Measurements from ENCODE around the gene CUTC. TPM values are rescaled to one million over a fixed set of nuclear protein-coding genes. Genes with fewer than 3 reads are reported as not detected.

The CUTC gene
- total RNA-seq, 5 donors from 2014 or later (not counting 1 experiment from before 2014, with no cell fraction given): 21.0 to 32.1 (median 29.3) TPM

- peaks cover 46% of the 10 kb centered on the region for H3K36me3 Mint-ChIP-seq
- ChIA-PET POLR2A (no interaction called here), CTCF (interaction anchor here in 1 of 2 donors (0.7 kb wide), 1 partner anchor 11 kb away, joined by 3 read pairs; no protein-coding TSS in a partner anchor)
- H3K4me3 ChIP-seq (ENCODE audit: control insufficient read depth in 1 of 2, extremely low read depth in 1 of 2, low read length in 1 of 2): no peak overlapping the region
- 89% methylated on average over 4 of the region's 5 CpGs for WGBS (ENCODE audit: insufficient coverage)
- H3K9me3 Mint-ChIP-seq: no peaks in the 10 kb centered on the region
- H3K36me3 ChIP-seq (ENCODE audit: control insufficient read depth in 2 of 2, extremely low read depth in 1 of 2, insufficient read depth in 1 of 2, low read length in 1 of 2): no peaks in the 10 kb centered on the region
- ATAC-seq (replicated peaks in 1 of 4) (no peak), DNase-seq (no peak)
- no peak overlapping the region for H3K4me3 Mint-ChIP-seq
- H3K27me3 ChIP-seq (replicated peaks in 1 of 2; ENCODE audit: control insufficient read depth in 2 of 2, extremely low read depth in 1 of 2, insufficient read depth in 2 of 2, low read length in 1 of 2): no peaks in the 10 kb centered on the region
- H3K27ac Mint-ChIP-seq: no peak overlapping the region
- no peak overlapping the region for H3K27ac ChIP-seq (ENCODE audit: low read length)
- no peaks in the 10 kb centered on the region for H3K9me3 ChIP-seq
- H3K27me3 Mint-ChIP-seq: no peaks in the 10 kb centered on the region
- H3K4me1 Mint-ChIP-seq: no peaks in the 10 kb centered on the region
- H3K4me1 ChIP-seq (ENCODE audit: control insufficient read depth in 1 of 2, extremely low read depth in 1 of 2, insufficient read depth in 2 of 2, low read length in 2 of 2): no peaks in the 10 kb centered on the region
These were observed 73.2 kb downstream of the CUTC start for GRCh38 chr10:99805190-99805589.

Other genes with a start within 250 kb of the CUTC start
- under 1 TPM in 1 of 5 donors, not detected in 4; 0.15 TPM for gene NKX2-3, start 199.3 kb upstream of the CUTC start, total RNA-seq
- gene SLC25A28, start 111.8 kb upstream of the CUTC start, total RNA-seq: 10 to 100 TPM; 78.9 to 90.4 (median 87.0) TPM
- 1 to 10 TPM; 2.6 to 3.8 (median 3.4) TPM for gene ENTPD7, start 72.7 kb upstream of the CUTC start, total RNA-seq
- gene COX15, start 107 bp upstream of the CUTC start, total RNA-seq: 10 to 100 TPM; 18.6 to 36.7 (median 31.5) TPM
- gene ABCC2, start 50.4 kb downstream of the CUTC start, total RNA-seq: 1 to 10 TPM; 2.8 to 5.6 (median 4.0) TPM

Measured in T-cell (primary cell).